Measurements from ENCODE around the gene SYNRG. TPM values are rescaled to one million over a fixed set of nuclear protein-coding genes. Genes with fewer than 3 reads are reported as not detected.

Gene SYNRG
- total and polyA plus RNA-seq, 2 of the 13 experiments (the other 11 are each of a cell fraction or from before 2014, with no cell fraction given), result 7.3 to 8.7 TPM

DNA sequence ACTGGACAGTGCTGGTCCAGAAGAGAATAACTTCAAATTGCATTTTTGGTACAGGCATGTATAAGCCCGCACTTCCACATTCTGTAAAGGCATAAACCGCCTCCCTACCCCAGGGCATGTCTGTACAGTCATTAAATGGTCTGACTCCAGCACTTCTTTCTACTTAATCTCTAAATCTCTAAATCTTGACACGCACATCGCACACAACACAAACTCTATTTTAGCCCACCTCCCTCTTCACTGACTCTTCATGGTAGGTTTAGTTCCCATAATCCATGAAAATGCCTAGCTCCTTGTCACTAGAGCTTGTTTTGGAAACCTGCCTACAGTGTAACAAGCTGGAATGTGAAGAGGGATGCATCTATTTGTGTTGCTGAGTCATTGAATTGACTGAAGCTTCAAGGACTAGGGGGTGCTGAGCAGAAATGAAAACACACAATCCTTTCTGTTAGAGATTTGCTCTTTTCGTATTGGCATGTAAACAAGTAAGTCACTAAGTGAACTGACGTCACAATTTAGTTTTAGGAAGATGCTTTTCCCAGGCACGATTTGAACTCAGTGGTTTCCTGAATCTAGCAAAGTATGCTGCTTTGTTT lies 121.1 kb downstream of the SYNRG start (continued):
- TF ChIP-seq, protein P1, sequence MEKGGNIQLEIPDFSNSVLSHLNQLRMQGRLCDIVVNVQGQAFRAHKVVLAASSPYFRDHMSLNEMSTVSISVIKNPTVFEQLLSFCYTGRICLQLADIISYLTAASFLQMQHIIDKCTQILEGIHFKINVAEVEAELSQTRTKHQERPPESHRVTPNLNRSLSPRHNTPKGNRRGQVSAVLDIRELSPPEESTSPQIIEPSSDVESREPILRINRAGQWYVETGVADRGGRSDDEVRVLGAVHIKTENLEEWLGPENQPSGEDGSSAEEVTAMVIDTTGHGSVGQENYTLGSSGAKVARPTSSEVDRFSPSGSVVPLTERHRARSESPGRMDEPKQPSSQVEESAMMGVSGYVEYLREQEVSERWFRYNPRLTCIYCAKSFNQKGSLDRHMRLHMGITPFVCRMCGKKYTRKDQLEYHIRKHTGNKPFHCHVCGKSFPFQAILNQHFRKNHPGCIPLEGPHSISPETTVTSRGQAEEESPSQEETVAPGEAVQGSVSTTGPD (CRISPR knock-in tag; IDR thresholded peaks at IDR 0.05), result no peak
- peak; percentile 86 for TF ChIP-seq GATAD2A (CRISPR knock-in tag; IDR thresholded peaks at IDR 0.05)
- no peak; the same call in 1 of the 2 replicates for TF ChIP-seq KDM3A (CRISPR knock-in tag; IDR thresholded peaks at IDR 0.05; ENCODE audit: low read depth)
- no peak; the same call in 1 of the 2 replicates for TF ChIP-seq WIZ (CRISPR knock-in tag; IDR thresholded peaks at IDR 0.05)
- TF ChIP-seq PHF8 (CRISPR knock-in tag; IDR thresholded peaks at IDR 0.05), result no peak
- no peak for TF ChIP-seq PRDM10 (CRISPR knock-in tag; IDR thresholded peaks at IDR 0.05; ENCODE audit: low read depth)
- TF ChIP-seq PPARG (CRISPR knock-in tag; conservative IDR thresholded peaks at IDR 0.05), result no peak
- no peak for TF ChIP-seq NFATC3 (CRISPR knock-in tag; IDR thresholded peaks at IDR 0.05)
- peak; percentile 63; the same call in 1 of the 2 replicates for TF ChIP-seq ZNF614 (CRISPR knock-in tag; IDR thresholded peaks at IDR 0.05; ENCODE audit: borderline replicate concordance)
- peak; percentile 82 to 84; a peak in 3 of 4 replicates for TF ChIP-seq EP300 (IDR thresholded peaks at IDR 0.05; ENCODE audit: low read depth in 2 of 2, low read length in 2 of 2)
- peak; percentile 81 for TF ChIP-seq EP300 (CRISPR knock-in tag; IDR thresholded peaks at IDR 0.05; ENCODE audit: borderline replicate concordance)
- no peak for TF ChIP-seq KAT8 (CRISPR knock-in tag; IDR thresholded peaks at IDR 0.05)
- no peak for TF ChIP-seq ZMYM3 (CRISPR knock-in tag; IDR thresholded peaks at IDR 0.05)
- TF ChIP-seq ZBTB7B (CRISPR knock-in tag; IDR thresholded peaks at IDR 0.05), result peak; percentile 22
- TF ChIP-seq MYC (CRISPR knock-in tag; IDR thresholded peaks at IDR 0.05; ENCODE audit: borderline replicate concordance), result no peak
- 0 out of 2 replicates have a peak, but pooled peaks have one; percentile 21 for TF ChIP-seq ZNF740 (CRISPR knock-in tag; IDR thresholded peaks at IDR 0.05)
- TF ChIP-seq SIN3B (IDR thresholded peaks at IDR 0.05; ENCODE audit: low read length), result no peak
- TF ChIP-seq POLR2AphosphoS5 (IDR thresholded peaks at IDR 0.05; ENCODE audit: low read depth, low read length), result no peak
- TF ChIP-seq ZNF510 (CRISPR knock-in tag; IDR thresholded peaks at IDR 0.05; ENCODE audit: low read depth), result no peak
- no peak for TF ChIP-seq ZNF235 (CRISPR knock-in tag; IDR thresholded peaks at IDR 0.05; ENCODE audit: borderline replicate concordance)
- TF ChIP-seq HES4 (CRISPR knock-in tag; IDR thresholded peaks at IDR 0.05; ENCODE audit: borderline replicate concordance), result no peak
- TF ChIP-seq HMGA1 (CRISPR knock-in tag; conservative IDR thresholded peaks at IDR 0.05), result no peak
- TF ChIP-seq DNMT3B (CRISPR knock-in tag; conservative IDR thresholded peaks at IDR 0.05), result 0 out of 2 replicates have a peak, but pooled peaks have one; percentile 65
- TF ChIP-seq NFYB (CRISPR knock-in tag; IDR thresholded peaks at IDR 0.05), result no peak
- TF ChIP-seq ZNF800 (CRISPR knock-in tag; IDR thresholded peaks at IDR 0.05), result no peak
- TF ChIP-seq GATA4 (IDR thresholded peaks at IDR 0.05; ENCODE audit: borderline replicate concordance, low read depth), result no peak

Measured in HepG2 (cell line).